Hypothalamus (tissue), 51 donors: ENCODE measurements around the gene MMP2.

Experiments used
- DNase-seq, 51 donors: peaks; one replicate each; lab custom pipeline; 2025; lab: John Stamatoyannopoulos, UW

The MMP2 gene

DNA sequence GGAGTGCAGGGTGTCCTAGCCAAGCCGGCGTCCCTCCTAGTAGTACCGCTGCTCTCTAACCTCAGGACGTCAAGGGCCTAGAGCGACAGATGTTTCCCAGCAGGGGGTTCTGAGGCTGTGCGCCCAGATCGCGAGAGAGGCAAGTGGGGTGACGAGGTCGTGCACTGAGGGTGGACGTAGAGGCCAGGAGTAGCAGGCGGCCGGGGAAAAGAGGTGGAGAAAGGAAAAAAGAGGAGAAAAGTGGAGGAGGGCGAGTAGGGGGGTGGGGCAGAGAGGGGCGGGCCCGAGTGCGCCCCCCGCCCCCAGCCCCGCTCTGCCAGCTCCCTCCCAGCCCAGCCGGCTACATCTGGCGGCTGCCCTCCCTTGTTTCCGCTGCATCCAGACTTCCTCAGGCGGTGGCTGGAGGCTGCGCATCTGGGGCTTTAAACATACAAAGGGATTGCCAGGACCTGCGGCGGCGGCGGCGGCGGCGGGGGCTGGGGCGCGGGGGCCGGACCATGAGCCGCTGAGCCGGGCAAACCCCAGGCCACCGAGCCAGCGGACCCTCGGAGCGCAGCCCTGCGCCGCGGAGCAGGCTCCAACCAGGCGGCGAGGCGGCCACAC is at the start of gene MMP2:
Gene MMP2, plus strand, starts transcription at position 372 of the 603 bp plus-strand sequence. CDS start 282 bp downstream, outside the sequence.
- peak in 11 of 51 donors; percentile 2 to 32 (median 15) for DNase-seq

DNA sequence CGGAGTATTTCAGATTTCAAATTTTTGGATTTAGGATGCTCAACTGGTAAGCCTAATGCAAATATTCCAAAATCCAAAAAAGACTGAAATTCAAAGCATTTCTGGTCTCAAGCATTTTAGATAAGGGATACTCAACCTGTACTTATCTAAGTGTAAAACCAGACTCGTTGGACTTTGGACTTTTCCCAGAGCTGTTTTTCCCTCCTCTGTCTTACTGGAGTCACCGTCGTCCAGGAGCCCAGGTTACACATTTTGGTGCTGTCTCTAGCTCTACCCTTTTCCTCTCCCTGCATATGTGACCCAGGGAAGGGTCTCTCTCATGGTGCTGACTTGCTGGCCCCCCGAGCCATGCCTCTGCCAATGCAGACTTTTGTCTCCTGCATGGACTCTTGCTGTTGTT is 46.0 kb upstream of the MMP2 start:
- no peak for DNase-seq

DNA sequence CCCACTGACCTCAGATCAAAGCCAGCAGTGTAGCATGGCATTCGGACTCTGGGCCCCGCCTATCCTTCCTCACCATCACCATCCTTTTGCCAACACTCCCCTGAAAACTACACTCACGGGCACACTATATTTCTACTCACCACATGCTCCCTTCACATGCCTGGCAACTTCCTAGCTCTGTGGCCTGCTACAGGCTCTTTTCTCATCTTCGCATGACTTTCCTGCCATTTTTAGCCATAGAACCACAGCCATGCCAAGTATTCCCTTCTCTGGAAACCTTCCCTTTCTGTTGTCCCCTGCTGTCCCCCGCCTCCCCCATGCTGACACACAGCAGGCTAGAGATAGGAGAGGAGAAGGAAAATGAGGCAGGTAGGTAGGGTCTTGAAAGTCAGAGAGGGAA is 45.5 kb upstream of the MMP2 start:
- DNase-seq: no peak

DNA sequence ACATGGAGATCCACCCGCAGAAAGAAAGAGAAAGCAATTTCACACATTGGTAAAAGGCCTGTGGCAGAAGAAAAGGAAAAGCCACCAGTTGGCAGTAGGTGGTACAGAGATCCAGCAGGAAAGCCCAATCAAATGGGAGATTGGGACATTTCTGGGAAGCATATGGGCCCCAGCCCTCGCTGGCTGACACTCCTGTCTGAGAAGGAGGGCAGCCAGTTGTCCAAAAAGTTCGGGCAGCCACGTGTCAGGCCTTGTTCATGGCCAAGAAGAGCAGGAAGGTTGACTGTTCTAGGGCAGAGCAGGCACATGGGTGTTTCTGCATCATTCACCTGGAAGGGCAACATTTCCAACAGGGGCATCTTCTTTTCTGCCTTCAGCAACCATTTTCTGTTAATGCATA is 45.0 kb upstream of the MMP2 start:
- DNase-seq: no peak

DNA sequence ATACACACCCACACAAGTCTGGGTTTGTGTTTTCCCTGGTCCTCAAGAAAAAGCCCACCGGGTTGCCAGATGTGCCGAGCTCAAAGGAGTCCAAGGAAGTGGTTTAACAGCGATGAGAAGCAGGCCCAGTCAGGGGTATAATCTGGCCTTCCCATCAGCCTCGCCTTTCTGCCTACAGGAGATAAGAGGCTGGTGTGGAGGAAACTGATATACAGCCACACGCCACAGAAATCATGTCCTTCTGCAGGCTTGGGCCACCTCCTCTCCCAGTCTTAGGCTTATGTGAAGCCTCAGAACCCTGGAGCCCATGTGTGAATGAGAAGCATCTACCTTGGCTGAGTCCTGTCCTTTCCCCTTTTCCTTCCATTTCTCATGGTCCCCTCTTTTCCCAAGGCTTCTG is 43.6 kb upstream of the MMP2 start:
- DNase-seq: no peak

DNA sequence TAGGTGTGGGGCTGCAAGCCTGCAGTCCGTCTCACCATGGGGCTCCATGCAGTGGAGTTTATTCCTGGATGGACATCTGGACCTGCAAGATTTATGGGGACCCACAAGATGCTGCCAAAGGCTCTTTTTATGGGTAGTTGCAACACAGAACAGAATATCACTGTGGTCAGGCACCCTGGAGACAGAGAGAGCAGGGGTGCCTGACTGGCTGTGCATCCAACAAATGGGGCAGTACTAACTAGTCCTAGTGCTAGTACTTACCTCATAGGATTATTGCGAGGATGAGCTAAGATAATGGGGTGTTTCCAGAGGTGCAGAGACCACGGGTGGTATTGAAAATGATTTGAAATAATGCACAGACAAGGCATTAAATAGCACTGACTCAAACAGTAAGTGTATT is 42.4 kb upstream of the MMP2 start:
- no peak for DNase-seq

DNA sequence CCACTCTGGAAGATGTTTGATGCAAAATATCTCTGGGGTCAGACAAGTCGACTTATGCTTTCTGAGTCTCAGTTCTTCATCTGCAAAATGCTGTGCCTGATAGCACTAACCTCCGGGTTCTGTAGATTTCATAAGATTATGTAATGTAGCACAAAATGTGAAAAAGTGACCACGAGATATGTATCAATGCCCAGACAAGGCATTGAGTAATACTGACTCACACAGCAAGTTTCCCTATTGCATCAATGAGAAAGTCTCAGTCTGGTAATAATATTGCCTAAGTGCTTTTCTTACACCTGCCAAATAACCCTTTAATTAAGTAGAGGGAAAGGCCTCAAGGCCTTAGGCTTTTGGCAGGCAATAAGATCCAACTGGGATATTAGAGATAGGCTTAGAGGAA is 41.4 kb upstream of the MMP2 start:
- DNase-seq: no peak

DNA sequence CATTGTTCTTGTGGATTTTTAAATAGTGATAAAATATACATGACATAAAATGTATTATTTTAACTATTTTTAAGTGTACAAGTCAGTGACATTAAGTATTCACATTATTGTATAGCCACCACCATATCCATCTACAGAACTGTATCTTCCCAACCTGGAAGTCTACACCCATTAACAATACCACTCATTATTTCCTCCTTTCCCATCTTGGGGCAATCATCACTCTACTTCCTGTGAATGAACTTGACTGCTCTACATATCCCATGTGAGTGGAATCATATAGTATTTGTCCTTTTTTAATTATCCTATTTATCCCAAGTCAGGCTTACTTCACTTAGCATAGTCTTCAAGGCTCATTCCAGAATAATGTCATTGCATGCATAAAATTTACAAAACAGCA is 40.7 kb upstream of the MMP2 start:
- DNase-seq: no peak

DNA sequence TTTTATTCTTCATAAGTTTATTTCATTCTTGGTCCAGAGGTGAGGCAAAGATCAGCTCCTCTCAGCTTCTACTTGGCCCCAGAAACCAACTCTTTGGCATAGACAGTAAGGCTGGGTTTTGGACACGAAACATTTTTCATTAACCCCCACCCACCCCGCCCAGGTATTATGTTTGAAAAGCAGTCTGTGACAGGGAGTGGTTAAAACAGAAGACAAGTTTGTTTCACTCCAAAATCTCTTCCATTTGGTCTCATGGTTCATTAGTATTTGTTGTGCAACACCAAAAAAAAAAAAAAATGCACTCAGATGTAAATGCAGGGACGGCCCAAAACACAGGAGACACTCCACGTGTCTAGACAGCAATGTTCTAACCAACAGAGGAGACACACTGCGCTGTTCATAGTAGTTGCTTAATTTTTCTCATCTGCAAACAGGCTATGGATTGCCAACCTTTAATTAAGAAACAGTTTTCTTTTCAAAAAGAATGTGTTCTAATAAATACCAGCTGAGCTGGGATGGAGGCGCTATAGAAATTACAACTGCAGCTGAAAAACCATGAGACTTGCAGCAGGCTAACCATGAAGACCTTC is 39.8 kb upstream of the MMP2 start:
- no peak for DNase-seq

DNA sequence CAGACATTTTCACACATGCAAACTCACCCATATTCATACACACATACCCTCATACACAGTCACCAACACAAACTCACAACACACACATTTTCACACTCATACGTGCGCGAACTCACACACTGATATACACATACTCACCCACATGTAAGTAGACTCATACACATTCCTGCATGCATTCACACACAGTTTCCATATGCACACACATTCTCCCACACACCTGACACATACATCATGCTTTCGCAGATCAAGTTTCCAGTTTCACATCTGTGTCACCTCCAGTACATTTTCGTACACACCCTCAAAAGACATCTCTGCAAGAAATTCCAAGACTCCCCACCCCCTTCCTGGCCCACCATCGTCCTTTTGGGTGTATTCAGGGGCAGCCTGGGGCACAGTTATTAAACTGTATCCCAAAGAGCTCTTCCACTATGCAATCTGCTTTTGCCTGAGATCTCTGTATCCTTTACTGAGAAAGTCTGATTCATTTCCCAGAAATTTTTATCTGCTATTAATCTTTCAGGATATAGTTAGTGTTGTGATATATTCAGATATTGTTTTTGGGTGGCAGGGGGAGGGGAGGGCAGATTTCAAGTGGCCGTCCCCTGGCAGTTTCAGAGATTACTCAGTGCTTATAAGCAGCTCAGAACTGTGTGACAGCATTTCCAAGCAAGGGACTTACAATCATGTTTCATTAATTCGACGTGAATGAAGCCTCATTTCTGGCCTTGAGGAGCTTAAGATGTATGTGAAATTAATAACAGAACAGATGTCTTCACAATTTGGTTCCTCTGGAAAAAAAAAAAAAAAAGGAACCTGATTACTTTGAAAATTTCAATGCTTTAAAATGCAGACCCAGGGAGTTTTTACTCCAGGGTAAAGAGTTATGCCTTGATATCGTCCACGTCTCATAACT is 35.3 kb upstream of the MMP2 start:
- DNase-seq: no peak

DNA sequence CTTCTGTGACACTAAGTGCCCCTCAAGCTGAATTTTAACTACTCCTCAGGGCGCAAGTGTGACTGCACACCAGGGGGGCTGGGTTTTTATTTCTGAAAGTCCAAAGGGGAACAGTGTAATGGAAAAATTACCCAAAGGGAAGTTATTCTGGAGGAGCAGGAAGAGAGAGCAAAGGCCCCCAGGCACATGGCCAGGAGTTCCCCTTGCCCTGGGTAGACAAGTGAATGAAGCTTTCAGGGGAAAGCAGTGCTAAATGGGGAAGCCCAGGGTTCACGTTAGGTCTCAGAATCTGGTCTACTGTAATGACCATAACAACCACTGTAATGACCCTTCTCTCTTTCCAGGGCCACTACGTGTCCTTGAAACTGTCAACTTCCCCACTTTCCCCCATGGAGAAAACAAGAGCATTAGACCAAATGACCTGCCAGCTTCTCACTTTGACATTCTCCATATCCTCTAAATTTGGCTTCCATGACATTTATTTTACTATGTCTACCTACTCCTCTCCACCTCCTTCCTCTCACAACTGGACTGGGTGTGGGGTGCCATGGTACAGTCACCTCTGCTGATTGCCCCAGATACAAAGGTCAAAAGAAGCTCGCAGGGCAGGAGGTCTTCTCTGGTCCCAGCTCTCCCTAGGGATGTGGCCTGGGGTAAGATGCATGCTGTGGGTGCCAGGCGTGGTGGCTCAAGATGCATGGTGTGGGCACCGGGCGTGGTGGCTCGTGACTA is 34.1 kb upstream of the MMP2 start:
- peak in 15 of 51 donors; percentile 1 to 36 (median 9) for DNase-seq

DNA sequence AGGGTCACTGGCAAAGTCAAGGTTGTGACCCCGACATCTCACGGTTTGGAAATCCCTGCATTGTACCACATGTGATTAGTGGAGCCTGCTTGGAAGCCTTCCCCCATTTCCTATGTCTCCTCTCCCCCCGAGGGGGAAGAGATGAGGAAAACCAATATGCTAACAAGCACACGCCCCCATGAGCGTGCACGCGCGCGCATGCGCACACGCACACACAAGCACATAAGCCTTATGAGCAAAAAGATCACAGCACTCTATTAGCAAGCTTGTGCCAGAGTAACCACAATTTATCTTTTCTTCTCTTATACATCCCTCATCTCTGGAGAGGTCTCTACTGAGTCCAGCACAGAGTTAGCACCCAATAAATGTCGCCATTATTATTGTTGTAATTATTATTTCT is 31.8 kb upstream of the MMP2 start:
- DNase-seq: no peak

DNA sequence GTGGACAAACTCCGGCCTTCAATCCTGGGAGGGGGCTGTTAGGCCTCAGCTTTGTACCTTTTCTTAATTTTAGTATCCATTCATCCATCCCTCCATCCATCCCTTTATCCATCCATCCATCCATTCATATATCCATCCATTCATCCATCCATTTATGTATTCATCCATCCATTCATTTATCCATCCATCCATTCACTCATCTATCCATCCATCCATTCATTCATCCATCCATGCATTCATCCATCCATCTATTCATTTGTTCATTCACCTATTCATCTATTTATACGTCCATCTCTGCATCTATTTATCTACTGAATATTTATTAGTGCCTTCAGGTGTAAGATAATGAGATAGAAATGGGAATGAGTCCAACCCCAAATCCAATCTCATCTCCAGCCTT is 26.0 kb upstream of the MMP2 start:
- no peak for DNase-seq

DNA sequence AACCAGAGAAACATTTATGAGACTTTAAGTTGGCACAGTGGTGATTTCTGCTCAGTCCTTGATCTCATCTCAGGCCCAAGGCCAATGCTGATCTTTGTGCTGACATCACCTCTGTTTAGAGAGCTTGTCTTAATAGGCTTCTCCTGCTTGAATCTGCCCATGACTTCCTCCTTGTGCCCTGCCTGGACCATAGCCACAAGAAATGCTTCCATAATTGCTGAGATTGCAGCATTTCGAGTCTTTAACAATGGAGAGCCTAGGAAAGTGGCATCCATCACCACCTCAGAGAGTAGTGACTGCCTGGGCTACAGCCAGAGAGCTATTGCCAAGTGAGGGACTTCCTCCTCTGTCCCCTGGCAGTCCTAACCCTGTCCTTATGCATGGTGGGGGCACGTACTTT is 25.1 kb upstream of the MMP2 start:
- DNase-seq: no peak

DNA sequence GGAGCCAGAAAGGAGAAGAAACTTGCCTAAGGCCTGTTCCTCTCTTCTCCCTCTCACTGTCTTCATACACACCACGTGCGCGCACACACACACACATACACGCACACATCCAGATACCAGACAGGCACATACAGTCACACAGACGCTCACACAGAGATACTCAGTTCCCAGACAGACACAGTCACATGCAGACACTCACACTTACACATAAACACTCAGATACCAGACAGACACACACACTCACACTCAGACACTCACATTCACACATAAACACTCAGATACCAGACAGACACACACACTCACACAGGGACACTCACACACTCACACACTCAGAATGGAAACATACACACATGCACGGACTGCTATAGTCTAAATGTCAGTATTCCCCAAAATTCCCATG is 24.1 kb upstream of the MMP2 start:
- DNase-seq: no peak

DNA sequence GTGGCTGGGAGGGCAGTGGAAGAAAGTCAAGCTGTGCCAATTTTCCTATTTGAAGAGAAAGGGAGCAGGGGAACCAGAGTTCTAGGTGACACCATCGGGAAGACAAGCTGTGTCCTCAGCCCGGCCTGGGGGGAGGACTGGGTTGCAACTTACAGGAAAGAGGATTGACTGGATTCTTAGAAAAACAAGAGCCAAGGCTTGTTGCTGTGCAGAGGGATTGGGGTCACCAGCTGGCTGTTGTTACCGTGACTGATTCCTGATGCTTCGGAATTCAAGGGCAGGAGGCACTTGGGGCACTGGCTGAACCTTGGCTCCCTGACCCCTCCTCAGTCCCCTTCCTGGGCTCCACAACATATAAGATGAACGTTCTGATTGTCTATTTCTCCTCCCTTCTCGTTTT is 16.8 kb upstream of the MMP2 start:
- DNase-seq: no peak

DNA sequence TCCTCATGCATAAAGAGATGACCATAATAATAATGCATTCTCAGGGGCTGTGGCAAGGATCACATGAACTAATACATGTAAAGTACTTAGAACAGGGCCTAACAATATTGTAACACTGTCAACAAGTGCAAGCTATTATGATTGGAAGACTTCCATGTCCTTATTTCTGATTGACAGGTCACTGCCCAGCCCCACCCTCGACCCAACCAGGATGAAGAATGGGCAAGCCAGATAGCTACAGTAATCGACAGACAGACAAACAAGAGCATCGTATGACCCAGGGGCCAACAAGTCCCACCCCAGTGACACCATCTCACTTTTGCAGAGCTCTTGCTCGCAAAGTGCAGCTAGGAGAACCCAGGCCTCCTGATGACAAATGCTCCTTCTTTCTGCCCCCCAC is 14.6 kb upstream of the MMP2 start:
- no peak for DNase-seq

DNA sequence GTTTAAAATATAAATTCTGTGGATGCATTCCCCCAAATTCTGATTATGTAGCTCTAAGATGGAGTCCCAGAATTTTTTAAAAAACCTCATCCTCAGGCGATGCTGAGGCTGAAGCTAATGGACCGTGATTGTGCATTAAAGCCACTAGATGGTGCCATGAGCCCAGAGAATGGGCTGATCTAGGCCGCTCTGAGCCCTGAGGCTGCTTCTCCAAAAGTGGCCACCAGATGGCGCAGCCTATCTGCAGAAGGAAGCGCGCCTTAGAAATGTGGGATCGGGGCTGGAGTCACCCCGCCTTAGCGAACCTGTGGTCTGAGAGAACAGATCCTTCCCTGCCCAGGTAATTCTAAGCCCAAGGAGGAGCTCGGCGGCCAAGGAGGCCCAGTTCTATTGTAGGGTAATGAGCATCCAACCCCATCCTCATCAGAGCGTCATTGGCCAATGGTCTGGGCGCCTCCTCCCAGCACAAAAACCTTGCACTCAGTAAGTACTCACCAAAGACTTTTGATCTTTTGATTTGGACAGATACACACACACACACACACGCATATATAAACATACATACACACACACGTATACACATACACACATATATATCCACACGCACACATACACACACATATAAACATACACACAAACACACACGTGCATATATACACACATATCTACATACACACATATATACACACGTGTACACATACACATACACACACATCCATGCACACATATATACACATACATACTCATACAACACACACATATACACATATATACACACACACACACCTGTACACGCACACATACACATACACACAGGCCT is 13.7 kb upstream of the MMP2 start:
- peak in 50 of 51 donors; percentile 12 to 92 (median 72) for DNase-seq

DNA sequence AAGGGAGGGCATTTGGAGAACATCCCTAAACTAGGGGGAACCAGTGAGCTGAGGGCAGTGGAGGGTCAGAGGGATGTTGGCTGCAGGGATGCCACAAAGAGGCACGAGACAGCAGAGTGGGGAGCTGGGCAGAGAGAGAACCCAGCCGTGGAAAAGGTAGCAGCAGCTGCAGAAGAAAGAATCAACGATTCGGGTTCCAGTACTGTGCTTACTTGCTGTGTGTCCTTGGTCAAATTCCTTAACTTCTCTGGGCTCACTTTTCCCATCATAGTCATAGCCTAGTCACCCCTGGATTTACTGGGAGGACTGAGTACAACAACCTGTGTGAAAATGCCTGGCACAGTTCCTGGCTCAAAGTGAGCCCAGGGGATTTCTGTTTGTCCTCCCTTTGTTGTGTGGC is 12.8 kb upstream of the MMP2 start:
- no peak for DNase-seq

DNA sequence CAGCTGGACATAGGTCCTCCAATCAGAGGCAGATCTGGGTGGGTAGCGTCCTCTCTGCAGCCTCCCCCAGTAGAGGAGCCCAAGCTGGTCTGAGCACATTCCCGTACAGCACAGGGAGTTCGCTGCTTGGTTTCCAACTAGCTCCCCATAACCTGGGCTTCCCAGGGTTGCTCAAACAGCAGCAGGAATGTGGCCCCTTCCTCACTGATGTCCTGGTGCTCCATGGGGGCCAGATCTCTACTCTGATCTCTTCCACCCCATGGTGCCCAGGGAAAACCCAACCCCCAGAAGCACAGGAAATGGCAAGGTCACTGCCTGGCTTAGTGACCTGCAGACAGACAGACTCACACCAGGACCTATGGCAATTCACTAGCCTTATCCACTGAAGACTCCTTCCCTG is 11.1 kb upstream of the MMP2 start:
- no peak for DNase-seq
